NT2/D1 (cell line): ENCODE results near the gene DISP2.
A peak's percentile ranks its signal among the peaks of the same experiment; 100 is the strongest.

Experiments used
- DNase-seq: peaks from one replicate; pipeline ENCODE4 v3.0.0-alpha.2; 2011; ENCODE audit warnings: low read depth, low spot score
- H3K27me3 ChIP-seq: 2 replicates; pipeline ENCODE4 v1.6.0; 2011; ENCODE audit warnings: mild to moderate bottlenecking; ENCODE audit not compliant: insufficient read length, insufficient read depth
- H3K36me3 ChIP-seq: 2 replicates; pipeline ENCODE4 v1.6.1; 2011; ENCODE audit warnings: mild to moderate bottlenecking, low read length, mixed read lengths; ENCODE audit not compliant: insufficient read depth, insufficient read length
- H3K4me1 ChIP-seq: 2 replicates; pipeline ENCODE4 v1.5.1; 2011; ENCODE audit not compliant: insufficient read depth, insufficient read length
- H3K4me3 ChIP-seq: 2 replicates; pipeline ENCODE4 v1.5.1; 2011; ENCODE audit warnings: low read depth; ENCODE audit not compliant: insufficient read length
- H3K9ac ChIP-seq: 2 replicates; pipeline ENCODE4 v1.6.0; 2011; ENCODE audit warnings: low read depth; ENCODE audit not compliant: insufficient read length
- H3K9me3 ChIP-seq: 2 replicates; pipeline ENCODE4 v1.5.1; 2011; ENCODE audit warnings: mild to moderate bottlenecking, low read length; ENCODE audit not compliant: insufficient read depth
- SUZ12 ChIP-seq: IDR thresholded peaks from 2 replicates; pipeline ENCODE4 v1.6.1; 2011; ENCODE audit not compliant: insufficient read length, insufficient read depth; ENCODE audit errors: extremely low read depth
- YY1 ChIP-seq: IDR thresholded peaks from 2 replicates; pipeline ENCODE4 v1.6.1; 2011; ENCODE audit not compliant: insufficient read length, insufficient read depth
- ZNF274 ChIP-seq: IDR thresholded peaks from 2 replicates; pipeline ENCODE4 v1.6.1; 2011; ENCODE audit warnings: mild to moderate bottlenecking, low read depth, low read length

DISP2 gene

DNA sequence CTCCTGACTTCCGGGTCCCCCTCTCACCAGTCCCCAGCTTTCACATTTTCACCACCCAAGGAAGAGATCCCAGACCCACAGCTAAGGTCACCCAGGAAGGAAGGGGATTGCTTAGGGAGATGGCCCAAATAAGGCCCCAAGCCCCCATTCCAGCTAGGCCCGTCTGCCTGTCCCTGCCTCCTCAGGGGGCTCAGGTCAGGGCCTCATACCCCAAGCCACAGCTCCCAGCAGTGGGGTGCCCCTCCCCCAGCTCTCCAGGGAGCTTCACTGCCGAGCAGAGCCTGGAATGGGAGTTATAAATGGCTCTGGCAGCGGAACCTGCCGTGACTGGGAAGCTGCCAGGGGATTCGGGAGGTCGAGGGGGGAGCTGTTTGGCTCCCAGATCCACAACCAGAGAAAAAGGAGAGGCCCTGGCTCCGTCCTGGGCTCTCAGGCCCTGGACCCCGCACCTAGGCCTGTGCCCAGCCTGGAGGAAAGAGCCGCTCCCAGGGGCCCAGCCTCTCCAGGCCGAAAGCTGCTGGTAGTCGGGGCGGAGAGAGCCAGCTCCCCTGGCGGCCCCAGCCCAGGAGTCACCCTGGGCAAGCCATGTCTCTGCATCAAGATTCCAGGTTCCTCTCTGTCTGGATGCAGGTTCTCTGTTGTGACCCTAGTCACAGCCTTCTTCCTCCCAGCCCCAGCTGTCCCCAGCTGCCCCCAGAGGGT is 17.8 kb upstream of the DISP2 start:
- Histone ChIP-seq H3K9ac (peak overlapping the region; percentile 8), H3K4me3 (no peak overlapping the region)
- no peak for DNase-seq

DNA sequence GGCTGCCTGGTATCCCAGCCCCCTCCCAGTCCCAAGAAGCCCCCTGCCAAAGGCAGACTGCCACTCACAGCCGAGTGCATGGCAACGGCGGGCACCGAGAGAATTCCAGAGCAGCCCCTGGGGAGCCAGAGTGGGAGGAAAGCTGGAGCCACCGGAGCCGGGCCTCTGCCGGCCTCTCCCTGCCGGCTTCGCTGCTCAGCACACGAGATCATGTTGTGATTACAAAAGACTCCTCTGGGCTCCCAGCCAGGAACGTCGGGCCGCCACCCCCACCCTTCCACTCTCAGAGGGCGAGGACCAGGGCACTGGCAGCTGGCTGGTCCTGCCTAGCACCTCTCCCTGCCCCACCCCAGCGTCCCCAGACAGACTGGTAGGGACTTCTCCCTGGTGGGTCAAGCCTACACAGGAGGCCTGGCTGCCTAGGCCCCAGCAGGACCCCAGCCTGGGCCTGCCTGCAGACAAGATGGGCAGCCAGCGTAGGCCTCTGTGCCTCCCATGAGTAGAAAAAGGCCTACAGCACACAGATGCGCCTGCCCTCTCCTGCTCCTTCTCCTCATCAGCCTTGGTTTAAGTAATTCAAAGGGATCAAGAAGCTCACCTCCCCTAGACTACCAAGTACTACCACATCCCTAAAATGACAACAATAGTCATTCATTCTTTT is 17.1 kb upstream of the DISP2 start, which contains the start of gene CCDC9B:
Gene CCDC9B, minus strand, starts transcription at position 200 of the 661 bp plus-strand sequence. Its CDS starts 120 bp downstream, at position 80.
- H3K4me3 ChIP-seq, result no peak within 1 kb of the TSS
- peak within 1 kb of the TSS; percentile 8 for H3K9ac ChIP-seq
- H3K4me1 ChIP-seq, result peaks cover 39% of the 10 kb centered on the region

More for the DNA sequence above, 17.8 kb upstream of the DISP2 start:
- Histone ChIP-seq H3K36me3 (no peaks in the 10 kb centered on the region), H3K9me3 (no peaks in the 10 kb centered on the region), H3K27me3 (no peaks in the 10 kb centered on the region), H3K4me1 (peaks cover 42% of the 10 kb centered on the region)
- TF ChIP-seq YY1 (no peak), ZNF274 (no peak), SUZ12 (no peak)

DNA sequence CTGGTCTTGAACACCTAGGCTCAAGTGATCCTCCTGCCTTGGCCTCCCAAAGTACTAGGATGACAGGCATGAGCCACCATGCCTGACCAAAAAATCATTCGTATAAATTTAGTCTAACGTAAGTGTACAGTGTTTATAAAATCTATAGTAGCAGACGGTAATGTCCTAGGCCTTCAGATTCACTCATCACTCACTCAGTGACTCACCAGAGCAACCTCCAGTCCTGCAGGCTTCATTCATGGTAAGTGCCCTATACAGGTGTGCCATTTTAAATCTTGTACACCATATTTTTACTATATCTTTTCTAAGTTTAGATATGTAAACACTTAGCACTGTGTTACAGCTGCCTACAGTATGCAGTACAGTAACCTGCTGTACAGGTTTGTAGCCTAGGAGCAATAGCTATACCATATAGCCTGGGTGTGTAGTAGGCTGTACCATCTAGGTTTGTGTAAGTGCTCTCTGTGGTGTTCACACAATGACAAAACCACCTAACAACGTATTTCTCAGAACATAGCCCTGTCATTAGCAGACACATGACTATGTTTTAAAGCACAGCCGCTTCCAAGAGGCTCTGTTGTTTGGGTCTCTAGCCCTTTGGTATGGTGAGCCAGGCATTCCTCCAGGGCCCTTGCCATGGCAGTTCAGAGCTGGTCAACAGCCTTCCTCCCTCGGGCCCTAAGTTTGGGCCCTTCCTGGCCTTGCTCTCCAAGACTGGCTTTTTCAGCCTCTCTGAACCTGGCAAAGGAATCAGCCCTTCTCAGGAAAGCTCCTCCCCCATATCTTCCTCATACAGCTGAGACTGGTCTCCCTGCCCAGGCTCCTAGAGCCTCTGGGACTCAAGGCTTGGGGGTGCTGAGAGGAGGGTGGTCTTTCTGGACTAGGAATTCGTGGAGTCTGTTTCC is 15.4 kb upstream of the DISP2 start:
- no peak for DNase-seq
- H3K4me1 ChIP-seq, result peaks cover 41% of the 10 kb centered on the region
- TF ChIP-seq SUZ12, result no peak
- TF ChIP-seq YY1, result no peak
- no peak for TF ChIP-seq ZNF274

More for the DNA sequence above, 17.1 kb upstream of the DISP2 start, which contains the start of gene CCDC9B:
- H3K27me3 ChIP-seq, result no peaks in the 10 kb centered on the region
- TF ChIP-seq YY1, result no peak
- TF ChIP-seq ZNF274, result no peak
- H3K36me3 ChIP-seq, result no peaks in the 10 kb centered on the region
- DNase-seq, result no peak
- H3K9me3 ChIP-seq, result no peaks in the 10 kb centered on the region

DNA sequence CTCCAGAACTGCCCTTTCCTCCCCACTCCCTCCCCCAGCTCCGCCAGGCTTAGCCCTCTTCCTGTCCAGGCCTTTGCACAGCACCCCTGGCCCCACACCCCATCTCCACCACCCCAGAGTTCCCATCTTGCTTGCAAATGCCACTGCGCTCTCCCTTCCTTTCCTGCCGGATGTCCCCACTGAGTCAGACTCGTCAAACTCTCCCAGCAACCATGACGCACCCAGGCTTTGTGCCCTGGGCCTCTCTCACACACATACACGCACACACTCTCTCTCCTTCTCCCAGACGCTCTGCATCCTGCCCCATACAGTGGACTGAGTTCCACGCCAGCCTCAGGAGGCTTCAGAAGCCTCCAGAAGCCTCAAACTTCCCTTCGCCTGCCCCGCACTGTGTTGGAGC is 14.5 kb upstream of the DISP2 start:
- H3K4me3 ChIP-seq, result no peak overlapping the region
- H3K36me3 ChIP-seq, result no peaks in the 10 kb centered on the region
- DNase-seq, result no peak
- H3K27me3 ChIP-seq, result no peaks in the 10 kb centered on the region
- H3K4me1 ChIP-seq, result peaks cover 37% of the 10 kb centered on the region
- H3K9me3 ChIP-seq, result no peaks in the 10 kb centered on the region
- H3K9ac ChIP-seq, result no peak overlapping the region
- TF ChIP-seq ZNF274 (no peak), YY1 (no peak), SUZ12 (no peak)

More for the DNA sequence above, 15.4 kb upstream of the DISP2 start:
- no peak overlapping the region for H3K4me3 ChIP-seq
- H3K36me3 ChIP-seq, result no peaks in the 10 kb centered on the region
- H3K9ac ChIP-seq, result no peak overlapping the region
- H3K9me3 ChIP-seq, result no peaks in the 10 kb centered on the region
- no peaks in the 10 kb centered on the region for H3K27me3 ChIP-seq

DNA sequence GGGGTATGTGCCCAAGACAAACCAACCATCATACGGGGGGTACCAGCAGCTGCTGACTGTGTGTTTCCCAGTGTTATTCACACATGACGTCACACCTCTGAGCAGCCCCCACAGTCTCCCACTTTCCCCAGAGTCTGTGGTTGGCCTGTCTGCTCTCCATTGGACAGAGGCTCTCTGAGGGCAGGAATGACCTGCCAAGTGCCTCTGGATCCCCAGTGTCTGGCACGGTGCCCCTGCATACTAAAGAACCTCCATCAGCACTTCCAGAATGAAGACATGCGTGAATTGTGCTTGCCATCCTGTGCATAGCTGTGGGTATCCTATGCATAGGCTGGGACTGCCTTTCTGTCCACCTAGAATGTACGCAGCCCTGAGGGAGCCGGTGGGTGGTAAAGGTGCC is 13.8 kb upstream of the DISP2 start:
- DNase-seq, result no peak
- H3K36me3 ChIP-seq, result no peaks in the 10 kb centered on the region
- no peak overlapping the region for H3K4me3 ChIP-seq
- no peak overlapping the region for H3K9ac ChIP-seq
- H3K9me3 ChIP-seq, result no peaks in the 10 kb centered on the region
- H3K4me1 ChIP-seq, result peaks cover 37% of the 10 kb centered on the region
- no peak for TF ChIP-seq SUZ12
- no peak for TF ChIP-seq ZNF274
- TF ChIP-seq YY1, result no peak
- no peaks in the 10 kb centered on the region for H3K27me3 ChIP-seq

DNA sequence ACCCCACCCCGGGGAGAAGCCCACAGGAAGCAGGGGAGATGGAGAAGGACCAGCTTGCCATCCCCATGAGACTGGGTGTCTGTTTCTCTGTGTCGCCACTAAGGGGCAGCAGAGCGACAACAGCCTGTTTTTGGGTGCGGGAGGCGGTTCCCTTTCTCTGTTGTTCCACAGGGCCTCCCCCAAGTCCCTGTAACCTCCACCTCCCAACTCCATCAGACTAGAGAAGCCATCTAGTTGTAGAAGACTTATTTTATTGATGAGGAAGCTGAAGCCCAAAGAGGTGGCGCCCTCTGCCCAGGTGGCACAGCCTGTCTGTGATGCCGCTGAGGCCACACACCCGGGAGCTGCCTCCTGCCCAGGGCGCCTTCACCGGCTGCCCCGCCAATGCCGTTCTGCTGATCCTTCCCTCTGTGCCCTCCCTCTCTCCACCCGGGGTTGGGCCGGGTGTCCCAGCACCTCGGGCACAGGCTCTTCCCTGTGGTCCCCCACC is 13.3 kb upstream of the DISP2 start:
- H3K27me3 ChIP-seq, result no peaks in the 10 kb centered on the region
- H3K9ac ChIP-seq, result no peak overlapping the region
- no peaks in the 10 kb centered on the region for H3K9me3 ChIP-seq
- H3K4me3 ChIP-seq, result no peak overlapping the region
- H3K4me1 ChIP-seq, result peaks cover 33% of the 10 kb centered on the region
- H3K36me3 ChIP-seq, result no peaks in the 10 kb centered on the region
- no peak for DNase-seq
- TF ChIP-seq YY1 (no peak), ZNF274 (no peak), SUZ12 (no peak)

DNA sequence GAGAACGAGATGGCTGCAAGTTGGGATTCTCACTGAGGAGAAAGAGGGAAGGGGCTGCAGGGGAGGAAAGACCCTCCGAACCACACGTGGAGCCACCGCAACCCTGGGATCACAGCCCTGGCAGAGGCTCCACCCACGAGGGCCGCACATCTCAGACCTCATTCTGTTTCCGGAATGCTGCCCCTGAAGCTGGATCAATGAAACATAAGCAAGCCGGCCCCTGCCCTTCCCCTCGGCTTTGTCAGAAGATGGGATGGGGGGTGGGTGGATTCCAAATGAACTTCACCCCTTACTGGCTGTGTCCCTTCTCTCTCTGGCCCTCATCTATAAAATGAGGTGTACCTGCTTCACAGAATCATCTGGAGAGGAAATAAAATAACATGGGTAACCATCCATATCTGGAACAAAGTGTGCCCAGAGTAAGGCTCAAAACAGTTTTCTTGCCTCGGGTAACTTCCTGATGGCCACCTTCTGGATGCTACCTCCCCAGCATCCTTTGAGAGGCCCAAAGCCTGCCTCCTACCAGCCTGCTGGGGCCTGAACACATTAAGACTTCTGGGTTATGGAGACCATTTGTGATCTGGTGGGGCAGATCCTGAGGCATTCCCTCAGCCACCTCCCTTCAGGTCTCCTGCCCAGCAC is 12.7 kb upstream of the DISP2 start:
- Histone ChIP-seq H3K9me3 (no peaks in the 10 kb centered on the region), H3K4me1 (peaks cover 28% of the 10 kb centered on the region), H3K4me3 (no peak overlapping the region), H3K27me3 (no peaks in the 10 kb centered on the region), H3K36me3 (no peaks in the 10 kb centered on the region), H3K9ac (no peak overlapping the region)
- TF ChIP-seq ZNF274 (no peak), YY1 (no peak), SUZ12 (no peak)
- no peak for DNase-seq
